NB4 (cell line): ENCODE results near the gene DCTPP1.

Source experiments
- DNase-seq: peaks from one replicate; pipeline ENCODE4 v3.0.0; 2010; ENCODE audit warnings: low read depth
- H3K4me3 ChIP-seq: one replicate; pipeline ENCODE4 v1.5.1; 2011; ENCODE audit warnings: mild to moderate bottlenecking, low read depth, low read length, moderate library complexity
- MYC ChIP-seq: IDR thresholded peaks from 2 replicates; pipeline ENCODE4 v1.6.1; 2011; ENCODE audit warnings: low read depth, low read length
- POLR2A ChIP-seq: IDR thresholded peaks from 2 replicates; pipeline ENCODE4 v1.6.1; 2011; ENCODE audit warnings: mild to moderate bottlenecking; ENCODE audit not compliant: insufficient read length; ENCODE audit errors: extremely low read depth
- TF ChIP-seq, protein P1 (sequence below): IDR thresholded peaks from 2 replicates; pipeline ENCODE4 v1.6.1; 2011; ENCODE audit warnings: low read depth, low read length
- TF ChIP-seq, protein P2 (sequence below): IDR thresholded peaks from one replicate; pipeline ENCODE4 v1.5.1; 2012; ENCODE audit warnings: low read depth, low read length

Gene DCTPP1

DNA sequence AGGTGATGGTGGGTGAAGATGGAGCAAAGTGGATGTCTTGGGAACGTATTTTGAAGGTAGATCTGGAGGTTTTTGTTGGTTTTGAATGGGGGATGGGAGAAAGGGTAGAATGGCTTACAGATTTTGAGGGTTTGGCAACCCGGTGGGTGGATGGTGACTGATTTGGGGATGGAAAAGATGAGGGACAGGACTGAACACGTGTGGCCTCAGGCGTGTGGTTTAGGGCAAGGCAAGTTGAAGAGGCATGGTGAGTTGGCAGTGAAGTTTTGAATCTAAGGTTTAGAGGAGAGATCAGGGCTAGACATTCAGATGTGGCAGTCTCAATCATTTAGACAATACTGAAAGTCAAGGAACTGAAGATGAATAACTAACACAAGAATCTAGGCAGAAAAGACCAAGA lies 5.0 kb upstream of the DCTPP1 start:
- DNase-seq: no peak
- H3K4me3 ChIP-seq: no peak overlapping the region
- TF ChIP-seq, protein P1, sequence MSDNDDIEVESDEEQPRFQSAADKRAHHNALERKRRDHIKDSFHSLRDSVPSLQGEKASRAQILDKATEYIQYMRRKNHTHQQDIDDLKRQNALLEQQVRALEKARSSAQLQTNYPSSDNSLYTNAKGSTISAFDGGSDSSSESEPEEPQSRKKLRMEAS: no peak
- TF ChIP-seq, protein P2, sequence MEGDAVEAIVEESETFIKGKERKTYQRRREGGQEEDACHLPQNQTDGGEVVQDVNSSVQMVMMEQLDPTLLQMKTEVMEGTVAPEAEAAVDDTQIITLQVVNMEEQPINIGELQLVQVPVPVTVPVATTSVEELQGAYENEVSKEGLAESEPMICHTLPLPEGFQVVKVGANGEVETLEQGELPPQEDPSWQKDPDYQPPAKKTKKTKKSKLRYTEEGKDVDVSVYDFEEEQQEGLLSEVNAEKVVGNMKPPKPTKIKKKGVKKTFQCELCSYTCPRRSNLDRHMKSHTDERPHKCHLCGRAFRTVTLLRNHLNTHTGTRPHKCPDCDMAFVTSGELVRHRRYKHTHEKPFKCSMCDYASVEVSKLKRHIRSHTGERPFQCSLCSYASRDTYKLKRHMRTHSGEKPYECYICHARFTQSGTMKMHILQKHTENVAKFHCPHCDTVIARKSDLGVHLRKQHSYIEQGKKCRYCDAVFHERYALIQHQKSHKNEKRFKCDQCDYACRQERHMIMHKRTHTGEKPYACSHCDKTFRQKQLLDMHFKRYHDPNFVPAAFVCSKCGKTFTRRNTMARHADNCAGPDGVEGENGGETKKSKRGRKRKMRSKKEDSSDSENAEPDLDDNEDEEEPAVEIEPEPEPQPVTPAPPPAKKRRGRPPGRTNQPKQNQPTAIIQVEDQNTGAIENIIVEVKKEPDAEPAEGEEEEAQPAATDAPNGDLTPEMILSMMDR: no peak
- TF ChIP-seq MYC (no peak), POLR2A (no peak)

DNA sequence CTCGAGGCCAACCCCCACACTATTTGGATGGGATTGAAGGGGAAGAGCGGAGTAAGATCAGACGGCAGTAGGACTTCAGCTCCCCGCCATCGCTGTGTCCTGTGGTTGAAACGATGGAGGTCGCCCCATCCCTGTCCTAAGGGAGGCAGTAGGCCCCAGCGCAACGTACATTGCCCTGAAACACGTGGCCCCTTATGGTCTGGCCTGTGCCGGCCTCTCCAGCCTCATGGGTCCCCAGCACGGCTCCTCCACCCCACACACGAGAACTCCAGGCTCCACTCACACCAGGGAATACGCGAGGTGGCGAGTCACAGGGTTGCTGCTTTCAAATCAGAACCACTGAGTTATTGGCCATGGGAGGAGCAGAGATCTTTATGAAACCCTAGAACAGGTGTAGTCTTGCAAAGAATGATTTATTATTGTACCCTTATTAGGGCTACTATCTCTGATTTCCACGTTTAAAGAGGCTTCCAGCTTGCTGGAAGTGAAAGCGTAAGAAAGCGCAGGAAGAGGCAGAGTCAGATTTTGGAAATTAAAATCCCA lies 669 bp upstream of the DCTPP1 start:
- H3K4me3 ChIP-seq: peak overlapping the region; percentile 30
- DNase-seq: no peak
- peak; percentile 87 for TF ChIP-seq MYC
- TF ChIP-seq, protein P2: no peak
- TF ChIP-seq, protein P1: peak; percentile 94

GRCh38 chr16:30429418-30429677 lies 482 bp downstream of the DCTPP1 start:
- no peak for DNase-seq
- H3K4me3 ChIP-seq: peak overlapping the region; percentile 99
- TF ChIP-seq POLR2A (no peak), MYC (no peak)
- TF ChIP-seq, protein P2: no peak
- TF ChIP-seq, protein P1: no peak

GRCh38 chr16:30428055-30428454 lies 1.8 kb downstream of the DCTPP1 start:
- TF ChIP-seq, protein P2: no peak
- TF ChIP-seq, protein P1: no peak
- TF ChIP-seq POLR2A: no peak
- TF ChIP-seq MYC: no peak
- H3K4me3 ChIP-seq: peak overlapping the region; percentile 9
- DNase-seq: no peak

- H3K4me3 ChIP-seq: no peak overlapping the region
- TF ChIP-seq, protein P1: no peak
- TF ChIP-seq, protein P2: no peak
- TF ChIP-seq MYC: no peak
- no peak for TF ChIP-seq POLR2A
- no peak for DNase-seq
Measured at GRCh38 chr16:30421010-30421409, 8.8 kb downstream of the DCTPP1 start.
